NCI-H2029 (cell line): ENCODE results near the gene OR5H14.

Source experiments
- DNase-seq: peaks from one replicate; lab custom pipeline; 2025; lab: John Stamatoyannopoulos, UW

The OR5H14 gene

GRCh38 chr3:98199020-98199419, 51.7 kb downstream of the OR5H14 start:
- DNase-seq = no peak
